ENCODE data around the gene GAN. TPM values are rescaled to one million over a fixed set of nuclear protein-coding genes. Genes with fewer than 3 reads are reported as not detected.
"Not testable (repeated sequence)": the region's sequence is repeated elsewhere in the genome, so short reads cannot be mapped to it uniquely, and the experiment has no call there.

The GAN gene
- polyA plus RNA-seq, 4 donors, result 1.9 to 3.2 (median 2.7) TPM

DNA sequence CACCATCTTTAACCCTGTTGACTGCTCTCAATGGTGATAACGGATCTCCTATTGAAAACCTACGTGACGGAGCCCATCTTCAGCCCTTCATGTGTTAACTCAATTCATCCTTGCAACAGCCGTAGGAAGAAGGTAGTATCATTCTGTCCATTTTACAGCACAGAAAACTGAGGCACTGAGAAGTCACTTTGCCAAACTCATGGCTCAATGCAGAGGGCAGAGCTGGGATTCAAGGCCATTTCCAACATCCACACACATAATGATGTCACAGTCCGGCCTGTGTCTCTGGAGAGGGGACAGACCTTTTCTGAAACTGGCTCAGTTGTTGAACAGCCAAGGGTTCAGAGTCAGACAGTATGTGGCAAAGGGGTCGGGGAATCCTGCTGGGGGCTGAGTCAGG, 77.2 kb downstream of the GAN start:
- DNase-seq (ENCODE audit: low read depth in 4 of 4, low spot score in 3 of 4), result no peak

GRCh38 chr16:81394416-81394815, 79.7 kb downstream of the GAN start:
- DNase-seq (ENCODE audit: low read depth in 4 of 4, low spot score in 3 of 4), result no peak

DNA sequence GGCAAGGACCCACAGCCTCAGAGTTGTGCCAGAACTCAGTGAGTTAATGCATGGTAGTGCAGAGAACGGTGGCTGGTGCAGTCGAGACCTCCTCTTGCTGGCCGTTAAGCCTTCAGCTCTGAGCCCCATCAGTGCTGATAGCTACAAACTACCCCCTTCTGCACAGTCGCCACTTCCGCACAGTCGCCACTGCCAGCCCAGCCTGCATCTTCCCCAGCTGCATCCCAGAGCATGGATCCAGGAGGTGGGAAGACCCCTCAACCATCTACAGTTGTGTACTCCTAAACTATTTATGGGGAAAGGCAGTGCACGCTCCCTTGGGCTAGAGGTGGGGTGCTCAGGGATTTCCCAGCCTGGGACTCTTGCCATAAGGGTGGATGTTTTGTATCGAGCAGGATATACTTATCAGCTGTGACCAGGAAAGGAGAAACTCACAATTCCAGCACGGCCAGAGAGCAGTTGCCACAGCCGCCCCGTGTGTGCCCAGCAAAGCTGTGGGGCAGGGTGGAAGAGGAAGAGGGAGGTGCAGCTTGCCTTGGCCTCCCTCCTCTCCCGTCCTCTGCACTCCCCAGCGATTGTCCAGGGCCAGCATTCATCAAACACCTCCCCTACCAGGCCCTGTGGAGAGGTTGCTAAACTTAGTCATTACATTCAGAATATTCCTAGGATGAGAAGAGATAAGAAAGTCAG, 80.3 kb downstream of the GAN start:
- DNase-seq (ENCODE audit: low read depth in 4 of 4, low spot score in 3 of 4), result no peak

- DNase-seq (ENCODE audit: low read depth in 4 of 4, low spot score in 3 of 4), result no peak
Observed at GRCh38 chr16:81397058-81397878, 82.5 kb downstream of the GAN start.

DNA sequence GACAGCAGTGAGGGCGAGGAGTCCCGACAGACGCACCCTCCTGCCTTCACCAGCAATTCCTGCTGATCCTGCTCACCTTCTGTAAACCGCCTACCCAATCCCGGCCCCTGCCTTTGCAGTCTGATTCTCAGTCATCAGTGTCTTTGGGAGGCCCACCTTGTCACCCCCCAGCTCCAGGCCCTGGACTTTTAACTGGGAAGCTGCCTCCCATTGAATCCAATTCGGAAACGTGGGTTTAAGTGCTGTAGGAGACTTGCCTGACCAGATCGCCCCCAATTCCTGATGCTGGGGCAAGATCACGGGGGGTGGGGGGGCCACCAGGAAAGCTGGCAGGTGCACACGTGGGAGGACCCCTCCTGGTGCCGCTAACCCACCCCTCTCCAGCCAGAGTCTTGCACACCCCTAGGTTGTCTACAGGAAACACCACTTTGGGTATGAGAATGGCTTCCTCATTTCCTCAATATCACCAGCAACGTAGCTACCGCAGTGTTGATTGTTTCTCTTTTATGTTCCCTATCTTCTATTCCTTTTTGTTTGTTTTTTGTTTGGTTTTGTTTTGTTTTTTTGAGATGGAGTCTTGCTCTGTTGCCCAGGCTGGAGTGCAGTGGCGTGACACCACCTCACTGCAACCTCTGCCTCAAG, 83.2 kb downstream of the GAN start:
- no peak for DNase-seq (ENCODE audit: low read depth in 4 of 4, low spot score in 3 of 4)

- no peak for DNase-seq (ENCODE audit: low read depth in 4 of 4, low spot score in 3 of 4)
Observed at GRCh38 chr16:81399909-81400308, 85.1 kb downstream of the GAN start.

GRCh38 chr16:81401035-81401950, 86.5 kb downstream of the GAN start:
- DNase-seq (ENCODE audit: low read depth in 4 of 4, low spot score in 3 of 4), result no peak

DNA sequence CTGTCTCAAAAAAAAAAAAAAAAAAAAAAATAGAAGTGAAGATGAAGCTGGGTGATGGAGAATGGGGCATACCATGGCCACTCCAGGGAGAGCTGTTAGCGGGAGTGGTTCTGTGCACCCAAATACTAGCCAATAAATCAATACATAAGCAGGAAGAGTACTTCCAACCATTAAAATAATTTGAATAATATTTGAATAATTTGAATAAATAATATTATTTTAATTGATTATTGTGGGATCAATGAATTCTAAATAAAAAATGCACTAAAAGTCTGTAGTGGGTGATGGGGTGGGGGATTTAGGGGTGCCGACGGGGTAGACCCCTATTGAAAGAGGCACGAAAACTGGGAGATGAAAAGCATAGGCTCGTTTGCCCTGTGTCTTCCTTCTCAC, 88.4 kb downstream of the GAN start:
- DNase-seq (ENCODE audit: low read depth in 4 of 4, low spot score in 3 of 4), result no peak

DNA sequence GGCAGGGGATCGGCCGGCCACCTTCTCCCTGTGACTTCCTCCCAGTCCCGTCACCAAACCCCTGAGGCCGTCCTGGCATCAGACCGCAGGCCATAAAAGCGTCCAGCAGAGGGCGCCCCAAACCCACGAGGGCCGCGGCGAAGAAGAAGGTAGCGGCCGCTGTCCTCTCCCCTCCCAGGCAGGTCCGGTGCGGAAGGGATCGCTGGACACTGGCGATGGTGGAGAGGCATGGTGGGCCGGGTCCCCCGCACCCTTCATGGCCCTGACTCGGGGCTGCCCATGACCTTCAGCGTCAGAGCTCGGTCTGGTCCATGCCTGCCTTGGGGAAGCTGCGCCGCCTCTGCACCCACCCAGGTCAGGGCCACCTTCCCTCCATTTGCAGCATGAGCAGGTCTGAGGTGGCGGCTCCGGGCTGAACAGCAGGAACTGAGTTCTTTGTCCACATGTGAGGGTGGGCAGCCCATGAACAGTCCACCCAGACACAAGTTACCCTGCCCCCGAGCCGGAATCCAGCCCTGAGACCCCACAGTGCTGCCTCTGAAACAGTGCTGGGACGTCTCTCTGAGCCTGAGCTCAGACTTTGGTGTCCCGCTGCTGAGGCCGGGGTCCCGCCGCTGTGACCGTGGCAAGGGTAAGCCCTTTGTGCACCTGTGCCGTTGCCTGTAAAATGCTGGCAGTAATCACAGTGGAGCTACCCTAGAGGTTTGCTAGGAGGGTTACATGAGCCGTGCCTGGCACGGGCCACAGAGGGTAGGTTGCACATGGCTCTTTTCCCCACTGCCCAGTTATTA, 89.0 kb downstream of the GAN start:
- DNase-seq (ENCODE audit: low read depth in 4 of 4, low spot score in 3 of 4), result peak in 3 of 4 donors; percentile 55 to 66 (median 57)

DNA sequence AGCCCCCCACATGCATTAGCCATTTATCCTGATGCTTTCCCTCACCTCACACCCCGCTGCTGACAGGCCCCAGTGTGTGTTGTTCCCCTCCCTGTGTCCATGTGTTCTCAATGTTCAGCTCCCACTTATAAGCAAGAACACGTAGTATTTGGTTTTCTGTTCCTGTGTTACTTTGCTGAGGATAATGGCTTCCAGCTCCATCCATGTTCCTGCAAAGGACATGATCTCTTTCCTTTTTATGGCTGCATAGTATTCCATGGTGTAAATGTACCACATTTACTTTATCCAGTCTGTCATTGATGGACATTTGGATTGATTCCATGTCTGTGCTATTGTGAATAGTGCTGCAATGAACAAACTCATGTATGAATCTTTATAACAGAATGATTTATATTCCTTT, 90.2 kb downstream of the GAN start:
- DNase-seq (ENCODE audit: low read depth in 4 of 4, low spot score in 3 of 4), result not testable (repeated sequence)

GRCh38 chr16:81405702-81406113, 90.9 kb downstream of the GAN start:
- no peak for DNase-seq (ENCODE audit: low read depth in 4 of 4, low spot score in 3 of 4)

- no peak for DNase-seq (ENCODE audit: low read depth in 4 of 4, low spot score in 3 of 4)
Observed at GRCh38 chr16:81408409-81408950, 93.7 kb downstream of the GAN start.

DNA sequence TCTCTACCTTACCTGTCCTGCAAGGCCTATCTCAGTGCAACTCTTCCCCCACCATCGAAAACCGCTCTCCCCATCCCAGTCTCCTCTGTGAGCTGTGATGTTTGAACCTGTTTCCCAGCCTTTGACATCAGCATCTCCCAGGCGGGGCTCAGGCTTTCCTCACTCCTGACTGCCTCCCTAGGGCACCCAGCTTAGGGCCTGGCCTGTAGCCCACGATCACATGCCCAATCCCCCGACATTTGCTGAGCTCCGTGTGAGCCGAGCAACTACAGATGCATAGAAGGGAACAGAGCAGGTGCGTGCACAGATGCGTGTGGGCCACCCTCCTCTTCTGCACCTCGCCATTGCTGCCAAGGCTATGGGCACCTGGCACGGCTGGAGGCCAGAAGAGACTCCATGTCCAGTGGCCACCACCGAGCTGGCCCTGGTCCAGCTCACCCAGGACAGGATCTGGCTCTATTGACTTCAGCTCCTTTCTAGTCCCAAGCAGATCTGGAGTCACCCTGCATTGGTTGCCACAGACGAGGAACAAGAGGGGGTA, 94.3 kb downstream of the GAN start:
- DNase-seq (ENCODE audit: low read depth in 4 of 4, low spot score in 3 of 4), result no peak

- no peak for DNase-seq (ENCODE audit: low read depth in 4 of 4, low spot score in 3 of 4)
Observed at GRCh38 chr16:81410643-81411293, 96.0 kb downstream of the GAN start.

DNA sequence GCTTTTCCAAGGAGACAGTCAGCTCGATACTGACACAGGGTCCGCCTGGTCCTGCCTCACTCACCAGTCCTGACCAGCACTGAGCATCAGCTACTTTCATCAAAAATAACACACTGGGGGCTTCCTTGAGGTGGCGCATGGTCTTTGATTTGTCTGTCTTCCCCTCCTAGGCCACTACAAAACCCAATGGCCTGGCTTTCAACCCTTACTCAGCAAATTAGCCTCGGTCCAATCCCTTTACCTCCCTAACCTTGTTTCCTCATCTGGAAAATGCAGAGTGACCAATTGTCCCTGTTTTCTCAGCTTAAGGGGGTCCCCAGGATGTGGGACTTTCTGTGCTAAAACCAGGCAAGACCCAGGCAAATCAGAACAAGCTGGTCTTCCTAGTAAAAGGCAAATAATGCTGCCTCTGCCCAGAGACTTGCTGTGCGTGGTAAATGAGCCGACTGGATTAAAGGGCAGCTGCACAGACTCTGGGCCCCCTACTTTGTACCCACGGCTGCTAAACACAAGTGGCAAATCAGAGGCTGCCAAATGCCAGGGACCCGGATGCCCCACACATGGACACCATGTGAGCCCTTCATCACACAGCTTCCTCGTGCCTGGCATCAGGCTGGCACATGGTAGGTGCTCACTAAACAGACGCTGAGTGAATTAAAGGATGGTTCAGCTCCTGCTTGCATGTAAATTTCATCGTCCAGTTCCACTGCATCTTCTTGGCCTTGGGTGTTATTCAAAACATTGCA, 98.7 kb downstream of the GAN start:
- DNase-seq (ENCODE audit: low read depth in 4 of 4, low spot score in 3 of 4), result no peak

- no peak for DNase-seq (ENCODE audit: low read depth in 4 of 4, low spot score in 3 of 4)
Observed at GRCh38 chr16:81415751-81416150, 101.0 kb downstream of the GAN start.

DNA sequence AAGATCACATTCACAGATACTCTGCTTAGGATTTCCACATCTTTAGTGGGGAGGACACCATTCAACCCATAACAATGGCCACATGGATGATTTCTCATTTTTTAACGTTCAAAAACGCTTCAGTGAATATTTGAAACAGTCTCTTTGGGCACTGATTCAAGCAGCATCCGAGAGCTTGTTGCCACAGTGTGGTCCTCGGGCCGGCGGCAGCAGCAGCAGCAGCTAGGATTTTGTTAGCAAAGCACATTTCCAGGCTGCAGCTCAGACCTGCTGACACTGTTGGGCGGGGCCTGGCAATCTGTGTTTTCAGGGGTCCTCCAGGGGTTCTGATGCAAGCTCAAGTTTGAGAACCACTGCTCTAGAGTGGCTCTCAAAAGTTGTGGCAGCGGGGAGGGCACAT, 102.0 kb downstream of the GAN start:
- DNase-seq (ENCODE audit: low read depth in 4 of 4, low spot score in 3 of 4), result no peak

DNA sequence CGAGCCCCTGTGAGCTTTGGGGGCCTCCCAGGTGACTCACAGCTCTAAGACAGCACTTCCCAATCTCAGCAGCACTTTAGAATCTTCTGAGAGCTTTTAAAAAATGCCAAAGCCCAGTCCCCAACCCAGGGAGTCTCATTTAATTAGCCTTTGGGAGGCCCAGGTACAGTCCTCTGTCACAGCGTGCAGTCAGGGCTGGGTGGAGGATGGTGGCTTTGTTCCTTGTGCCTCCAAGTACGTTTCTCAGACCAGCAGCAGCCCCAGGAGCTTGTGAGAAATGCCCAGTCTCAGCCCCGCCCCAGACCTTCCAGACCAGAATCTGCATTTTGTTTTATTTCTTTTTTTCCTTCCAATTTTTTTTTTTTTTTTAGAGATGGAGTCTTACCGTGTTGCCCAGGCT, 102.4 kb downstream of the GAN start:
- DNase-seq (ENCODE audit: low read depth in 4 of 4, low spot score in 3 of 4), result no peak
